GM12891 (cell line): ENCODE results near the gene FBXL4.

Experiments used
- PAX5 ChIP-seq: IDR thresholded peaks from 2 replicates; pipeline ENCODE4 v1.6.1; 2011; ENCODE audit warnings: low read length, moderate library complexity, mild to moderate bottlenecking; ENCODE audit not compliant: insufficient read depth, severe bottlenecking
- POLR2A ChIP-seq: IDR thresholded peaks from 2 replicates; pipeline ENCODE4 v1.6.1; 2011; ENCODE audit warnings: low read depth, low read length, control low read depth
- POLR2AphosphoS5 ChIP-seq: IDR thresholded peaks from 2 replicates; pipeline ENCODE4 v1.6.1; 2011; ENCODE audit warnings: low read depth, low read length, control low read depth
- SPI1 ChIP-seq: IDR thresholded peaks from 2 replicates; pipeline ENCODE4 v1.6.1; 2011; ENCODE audit warnings: low read depth, low read length, control low read depth

DNA sequence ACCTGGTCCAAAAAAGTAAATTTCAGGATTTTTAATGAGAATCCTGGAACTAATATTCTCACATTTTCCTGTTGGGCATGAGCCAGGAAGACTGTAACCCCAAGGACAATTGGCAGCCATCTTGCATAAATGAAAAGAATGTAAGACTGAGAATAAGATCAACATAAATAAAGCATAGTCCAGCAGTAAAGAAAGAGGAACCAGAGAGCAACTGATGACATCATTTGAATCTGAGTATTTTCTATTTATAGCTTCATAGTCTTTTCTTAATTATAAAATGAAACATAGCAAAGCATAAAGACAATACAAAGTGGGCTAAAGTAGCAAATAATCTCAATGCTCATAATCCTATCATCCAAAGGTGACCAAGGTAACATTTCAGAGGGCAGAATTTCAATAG, 26.6 kb upstream of the FBXL4 start:
- no peak for TF ChIP-seq POLR2A
- TF ChIP-seq POLR2AphosphoS5, result no peak
- TF ChIP-seq PAX5, result no peak
- 0 out of 2 replicates have a peak, but pooled peaks have one; percentile 5 for TF ChIP-seq SPI1
